ENCODE measurements around the gene GALNT13. TPM values are rescaled to one million over a fixed set of nuclear protein-coding genes. Genes with fewer than 3 reads are reported as not detected.
A peak's percentile ranks its signal among the peaks of the same experiment; 100 is the strongest.

GALNT13 gene
- total RNA-seq, 6 experiments from 2014 or later, result not detected

DNA sequence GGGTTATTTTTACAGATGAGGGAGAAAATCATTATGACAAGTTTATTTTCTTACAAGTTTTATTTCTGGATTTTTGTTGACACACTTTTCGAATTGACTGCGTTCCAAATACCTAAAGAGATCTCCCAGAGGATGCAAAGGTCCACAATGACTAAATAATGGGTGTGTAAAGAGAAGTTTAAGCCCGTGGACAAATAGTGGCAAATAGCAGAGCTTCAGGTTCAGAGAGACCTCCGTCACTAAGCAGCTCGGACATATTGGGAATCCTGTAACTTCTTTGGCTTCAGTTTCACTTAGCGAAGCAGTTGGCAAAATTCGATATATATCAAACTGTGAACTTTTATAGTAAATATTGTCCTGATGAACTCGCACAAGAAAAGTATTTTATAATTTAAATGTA, 556.3 kb downstream of the GALNT13 start:
- Mint-ChIP-seq H3K27ac (no peak overlapping the region), H3K36me3 (ENCODE audit: low read depth) (no peaks in the 10 kb centered on the region), H3K27me3 (ENCODE audit: insufficient read depth) (no peaks in the 10 kb centered on the region), H3K4me3 (no peak overlapping the region), H3K4me1 (ENCODE audit: low read depth) (no peaks in the 10 kb centered on the region), H3K9me3 (peaks cover 25% of the 10 kb centered on the region)
- TF ChIP-seq, protein P1, sequence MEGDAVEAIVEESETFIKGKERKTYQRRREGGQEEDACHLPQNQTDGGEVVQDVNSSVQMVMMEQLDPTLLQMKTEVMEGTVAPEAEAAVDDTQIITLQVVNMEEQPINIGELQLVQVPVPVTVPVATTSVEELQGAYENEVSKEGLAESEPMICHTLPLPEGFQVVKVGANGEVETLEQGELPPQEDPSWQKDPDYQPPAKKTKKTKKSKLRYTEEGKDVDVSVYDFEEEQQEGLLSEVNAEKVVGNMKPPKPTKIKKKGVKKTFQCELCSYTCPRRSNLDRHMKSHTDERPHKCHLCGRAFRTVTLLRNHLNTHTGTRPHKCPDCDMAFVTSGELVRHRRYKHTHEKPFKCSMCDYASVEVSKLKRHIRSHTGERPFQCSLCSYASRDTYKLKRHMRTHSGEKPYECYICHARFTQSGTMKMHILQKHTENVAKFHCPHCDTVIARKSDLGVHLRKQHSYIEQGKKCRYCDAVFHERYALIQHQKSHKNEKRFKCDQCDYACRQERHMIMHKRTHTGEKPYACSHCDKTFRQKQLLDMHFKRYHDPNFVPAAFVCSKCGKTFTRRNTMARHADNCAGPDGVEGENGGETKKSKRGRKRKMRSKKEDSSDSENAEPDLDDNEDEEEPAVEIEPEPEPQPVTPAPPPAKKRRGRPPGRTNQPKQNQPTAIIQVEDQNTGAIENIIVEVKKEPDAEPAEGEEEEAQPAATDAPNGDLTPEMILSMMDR (IDR thresholded peaks at IDR 0.05), result no peak
- DNase-seq, result no peak

DNA sequence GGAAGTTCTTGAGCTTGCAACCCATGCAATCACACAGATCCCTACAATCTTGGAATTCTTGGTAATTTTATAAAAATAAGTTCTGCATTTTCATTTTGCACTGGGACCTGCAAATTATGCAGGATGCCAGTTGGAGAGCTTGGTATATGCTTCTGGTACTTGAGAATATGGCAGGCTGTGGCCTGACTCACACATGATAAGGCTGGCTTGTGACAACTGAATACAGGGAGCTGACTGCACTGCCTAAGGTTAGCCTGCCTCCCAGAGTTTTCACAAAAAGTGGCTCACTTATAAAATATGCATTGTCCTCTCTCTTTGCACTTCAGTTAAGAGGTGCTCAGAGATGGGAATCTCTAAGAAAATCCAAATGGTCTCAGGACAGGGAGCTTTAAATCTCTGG, 561.3 kb downstream of the GALNT13 start:
- no peaks in the 10 kb centered on the region for H3K27me3 Mint-ChIP-seq (ENCODE audit: insufficient read depth)
- DNase-seq, result no peak
- H3K36me3 Mint-ChIP-seq (ENCODE audit: low read depth), result no peaks in the 10 kb centered on the region
- TF ChIP-seq, protein P1 (IDR thresholded peaks at IDR 0.05), result no peak
- no peak overlapping the region for H3K27ac Mint-ChIP-seq
- H3K9me3 Mint-ChIP-seq, result peaks cover 17% of the 10 kb centered on the region
- H3K4me1 Mint-ChIP-seq (ENCODE audit: low read depth), result no peaks in the 10 kb centered on the region
- no peak overlapping the region for H3K4me3 Mint-ChIP-seq

DNA sequence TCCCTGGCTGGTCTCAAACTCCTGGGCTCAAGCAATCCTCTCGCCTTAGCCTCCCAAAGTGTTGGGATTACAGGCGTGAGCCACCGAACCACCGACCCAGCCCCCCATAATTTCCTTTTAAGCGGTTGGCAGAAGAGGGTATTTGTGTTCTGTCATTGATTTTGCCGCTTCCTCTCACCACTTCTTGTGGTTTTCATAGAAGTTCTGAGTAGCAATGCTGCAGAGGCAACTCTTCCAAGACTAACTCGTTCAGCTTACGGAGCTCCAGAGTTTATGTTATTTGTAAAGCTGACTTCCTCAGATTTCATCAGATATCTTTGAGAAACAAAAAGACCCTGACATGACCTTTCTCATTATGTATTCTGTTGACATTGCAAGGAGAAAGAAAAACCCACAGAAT, 565.4 kb downstream of the GALNT13 start:
- no peaks in the 10 kb centered on the region for H3K27me3 Mint-ChIP-seq (ENCODE audit: insufficient read depth)
- TF ChIP-seq, protein P1 (IDR thresholded peaks at IDR 0.05), result no peak
- no peak overlapping the region for H3K4me3 Mint-ChIP-seq
- DNase-seq, result no peak
- H3K9me3 Mint-ChIP-seq, result peaks cover 9% of the 10 kb centered on the region; the same call in 1 of the 2 replicates
- no peaks in the 10 kb centered on the region for H3K4me1 Mint-ChIP-seq (ENCODE audit: low read depth)
- H3K27ac Mint-ChIP-seq, result no peak overlapping the region
- H3K36me3 Mint-ChIP-seq (ENCODE audit: low read depth), result no peaks in the 10 kb centered on the region

DNA sequence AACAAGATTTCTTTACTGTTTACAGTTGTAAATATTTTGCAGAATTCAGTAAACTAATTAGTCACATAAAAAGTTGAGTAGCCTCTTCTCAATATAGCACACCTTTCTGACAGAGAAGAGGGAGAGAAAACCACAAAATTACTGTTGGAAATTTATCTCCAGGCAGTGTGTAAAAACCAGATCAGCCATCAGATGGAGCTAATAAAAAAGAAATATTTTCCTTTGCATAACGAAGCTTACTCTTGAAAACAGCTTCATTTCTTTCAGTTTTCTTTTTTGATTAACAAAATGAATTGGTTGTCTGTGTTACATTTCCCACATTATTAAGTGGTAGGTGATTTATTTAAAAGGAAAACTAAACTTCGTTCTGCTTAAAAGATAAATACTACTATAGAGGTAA, 567.4 kb downstream of the GALNT13 start:
- Mint-ChIP-seq H3K4me3 (no peak overlapping the region), H3K27ac (no peak overlapping the region), H3K27me3 (ENCODE audit: insufficient read depth) (no peaks in the 10 kb centered on the region), H3K4me1 (ENCODE audit: low read depth) (no peaks in the 10 kb centered on the region), H3K9me3 (no peaks in the 10 kb centered on the region), H3K36me3 (ENCODE audit: low read depth) (no peaks in the 10 kb centered on the region)
- TF ChIP-seq, protein P1 (IDR thresholded peaks at IDR 0.05), result peak; percentile 30; the same call in 1 of the 2 replicates
- DNase-seq, result no peak

DNA sequence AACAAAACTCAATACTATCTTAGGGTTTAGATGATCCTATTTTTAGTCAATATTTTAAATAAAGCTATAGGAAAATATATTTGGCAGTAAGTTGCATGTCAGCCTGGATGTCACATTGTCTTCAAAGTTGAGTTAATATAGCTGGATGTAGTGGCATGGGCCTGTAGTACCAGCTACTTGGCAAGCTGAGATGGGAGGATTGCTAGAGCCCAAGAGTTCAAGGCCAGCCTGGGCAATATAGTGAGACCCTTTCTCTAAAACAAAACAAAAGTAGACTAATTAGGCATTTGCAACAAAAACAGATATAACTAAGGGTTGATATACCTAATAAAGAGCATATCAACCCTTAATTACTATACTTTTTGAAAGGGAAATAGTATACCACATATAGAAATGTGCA, 572.2 kb downstream of the GALNT13 start:
- H3K36me3 Mint-ChIP-seq (ENCODE audit: low read depth), result no peaks in the 10 kb centered on the region
- H3K9me3 Mint-ChIP-seq, result peaks cover 4% of the 10 kb centered on the region; the same call in 1 of the 2 replicates
- H3K27ac Mint-ChIP-seq, result no peak overlapping the region
- no peaks in the 10 kb centered on the region for H3K4me1 Mint-ChIP-seq (ENCODE audit: low read depth)
- TF ChIP-seq, protein P1 (IDR thresholded peaks at IDR 0.05), result no peak
- H3K27me3 Mint-ChIP-seq (ENCODE audit: insufficient read depth), result no peaks in the 10 kb centered on the region
- no peak for DNase-seq
- H3K4me3 Mint-ChIP-seq, result no peak overlapping the region

DNA sequence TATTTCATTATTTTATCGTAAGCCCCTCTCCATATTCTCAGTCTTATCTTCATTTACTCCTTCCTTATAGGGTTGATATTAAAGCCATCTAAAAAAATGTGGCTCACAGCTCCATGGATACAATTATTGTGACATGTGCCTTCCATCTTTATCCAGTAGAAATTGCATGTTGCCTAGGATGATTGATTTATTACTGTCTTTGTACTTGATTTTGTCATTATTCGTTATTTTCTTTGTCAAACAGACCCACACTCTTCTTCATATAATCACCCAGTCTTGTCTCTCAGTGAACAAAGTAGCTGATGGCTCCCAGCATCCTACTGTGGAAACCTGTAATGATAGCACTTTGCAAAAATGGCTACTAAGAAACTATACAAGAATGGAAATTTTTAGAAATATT, 574.6 kb downstream of the GALNT13 start:
- H3K9me3 Mint-ChIP-seq, result peaks cover 4% of the 10 kb centered on the region; the same call in 1 of the 2 replicates
- H3K4me1 Mint-ChIP-seq (ENCODE audit: low read depth), result no peaks in the 10 kb centered on the region
- H3K27ac Mint-ChIP-seq, result no peak overlapping the region
- TF ChIP-seq, protein P1 (IDR thresholded peaks at IDR 0.05), result no peak
- no peaks in the 10 kb centered on the region for H3K36me3 Mint-ChIP-seq (ENCODE audit: low read depth)
- no peak overlapping the region for H3K4me3 Mint-ChIP-seq
- no peak for DNase-seq
- H3K27me3 Mint-ChIP-seq (ENCODE audit: insufficient read depth), result no peaks in the 10 kb centered on the region
